Measurements from ENCODE around the gene TMEM91. TPM values are rescaled to one million over a fixed set of nuclear protein-coding genes. Genes with fewer than 3 reads are reported as not detected.
"Not testable (repeated sequence)": the region's sequence is repeated elsewhere in the genome, so short reads cannot be mapped to it uniquely, and the experiment has no call there.

The TMEM91 gene
- polyA plus RNA-seq, 4 donors, result 1.3 to 14.6 (median 5.2) TPM

DNA sequence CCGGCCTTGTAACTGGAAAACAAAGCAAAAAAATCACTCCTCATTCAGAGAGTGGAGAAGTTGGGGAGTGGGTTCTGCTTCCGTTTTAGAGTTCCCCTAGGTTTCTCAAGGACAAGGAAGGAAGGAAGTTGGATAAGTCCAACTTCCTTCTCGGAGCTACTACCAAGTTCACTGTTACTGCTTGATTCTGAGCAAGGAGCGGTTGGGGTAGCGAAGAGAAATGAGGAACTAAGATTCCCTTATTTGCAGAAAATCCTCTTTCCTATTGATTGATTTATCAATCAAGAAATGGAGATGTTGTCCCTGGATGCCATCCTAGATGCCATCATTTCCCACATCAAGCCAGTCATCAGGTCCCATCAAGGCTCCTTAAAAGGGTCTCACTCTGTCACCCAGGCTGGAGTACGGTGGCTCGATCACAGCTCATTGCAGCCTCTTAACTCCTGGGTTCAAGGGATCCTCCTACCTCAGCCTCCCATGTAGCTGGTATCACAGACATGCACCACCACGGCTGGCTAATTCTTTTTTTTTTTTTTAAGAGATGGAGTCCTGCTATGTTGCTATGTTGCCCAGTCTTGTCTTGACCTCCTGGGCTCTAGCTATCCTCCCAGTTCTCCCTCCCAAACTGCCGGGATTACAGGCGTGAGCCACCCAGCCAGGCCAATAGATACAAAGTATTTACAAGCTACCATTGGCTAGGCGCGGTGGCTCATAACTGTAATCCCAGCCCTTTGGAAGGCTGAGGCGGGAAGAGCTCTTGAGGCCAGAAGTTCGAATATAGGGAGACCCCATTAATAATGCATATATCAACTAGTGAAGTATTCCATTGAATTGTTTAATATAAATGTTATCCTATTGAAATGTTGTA lies 11.6 kb upstream of the TMEM91 start:
- Histone ChIP-seq H3K36me3 (ENCODE audit: control insufficient read depth in 3 of 3, insufficient read depth in 2 of 3, low read depth in 1 of 3, low read length in 3 of 3) (peaks cover 0 to 10% (median 0%) of the 10 kb centered on the region in 3 donors), H3K27me3 (ENCODE audit: control insufficient read depth in 3 of 3, insufficient read depth in 3 of 3, low read length in 3 of 3) (no peaks in the 10 kb centered on the region), H3K4me1 (ENCODE audit: control insufficient read depth in 3 of 3, insufficient read depth in 2 of 3, low read depth in 1 of 3, low read length in 2 of 3) (peaks cover 4 to 29% (median 6%) of the 10 kb centered on the region in 3 donors), H3K4me3 (ENCODE audit: low read depth in 1 of 3, low read length in 3 of 3) (peak overlapping the region; percentile 39 to 77 (median 54)), H3K9me3 (ENCODE audit: control insufficient read depth in 2 of 2, insufficient read depth in 1 of 2, low read depth in 1 of 2, low read length in 1 of 2) (no peaks in the 10 kb centered on the region), H3K27ac (ENCODE audit: low read depth in 1 of 3, low read length in 2 of 3) (peak overlapping the region; percentile 84 to 98 (median 97))
- 73 to 76% (median 75%) methylated on average over 14 of the region's 14 CpGs for WGBS, 3 donors
- FAIRE-seq (no peak), DNase-seq (no peak)

DNA sequence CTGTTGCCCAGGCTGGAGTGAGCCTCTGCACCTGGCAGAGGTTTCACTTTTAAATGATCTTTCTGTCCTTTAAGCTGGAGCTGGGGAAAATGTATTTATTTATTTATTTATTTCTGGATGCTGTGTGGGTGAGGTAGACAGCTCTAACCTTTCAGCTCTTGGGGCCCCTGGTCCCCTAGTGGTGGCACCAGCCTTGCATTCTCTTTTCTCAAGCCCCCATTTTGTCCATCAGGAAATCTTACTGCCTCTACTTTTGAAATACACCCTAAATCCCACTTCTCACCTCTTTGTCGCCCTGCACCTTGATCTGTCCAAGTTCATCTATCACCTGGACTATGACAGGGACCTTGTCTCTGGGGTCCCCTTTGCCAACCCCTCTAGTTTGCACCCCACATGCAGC lies 10.2 kb upstream of the TMEM91 start:
- no peak overlapping the region for H3K4me3 ChIP-seq (ENCODE audit: low read depth in 1 of 3, low read length in 3 of 3)
- no peak for FAIRE-seq
- no peak overlapping the region for H3K27ac ChIP-seq (ENCODE audit: low read depth in 1 of 3, low read length in 2 of 3)
- no peaks in the 10 kb centered on the region for H3K27me3 ChIP-seq (ENCODE audit: control insufficient read depth in 3 of 3, insufficient read depth in 3 of 3, low read length in 3 of 3)
- 67 to 100% (median 96%) methylated on average over 1 of the region's 1 CpG for WGBS, 3 donors
- H3K36me3 ChIP-seq (ENCODE audit: control insufficient read depth in 3 of 3, insufficient read depth in 2 of 3, low read depth in 1 of 3, low read length in 3 of 3), result peaks cover 0 to 10% (median 0%) of the 10 kb centered on the region in 3 donors
- DNase-seq, result no peak
- H3K4me1 ChIP-seq (ENCODE audit: control insufficient read depth in 3 of 3, insufficient read depth in 2 of 3, low read depth in 1 of 3, low read length in 2 of 3), result peaks cover 4 to 29% (median 6%) of the 10 kb centered on the region in 3 donors
- H3K9me3 ChIP-seq (ENCODE audit: control insufficient read depth in 2 of 2, insufficient read depth in 1 of 2, low read depth in 1 of 2, low read length in 1 of 2), result no peaks in the 10 kb centered on the region

DNA sequence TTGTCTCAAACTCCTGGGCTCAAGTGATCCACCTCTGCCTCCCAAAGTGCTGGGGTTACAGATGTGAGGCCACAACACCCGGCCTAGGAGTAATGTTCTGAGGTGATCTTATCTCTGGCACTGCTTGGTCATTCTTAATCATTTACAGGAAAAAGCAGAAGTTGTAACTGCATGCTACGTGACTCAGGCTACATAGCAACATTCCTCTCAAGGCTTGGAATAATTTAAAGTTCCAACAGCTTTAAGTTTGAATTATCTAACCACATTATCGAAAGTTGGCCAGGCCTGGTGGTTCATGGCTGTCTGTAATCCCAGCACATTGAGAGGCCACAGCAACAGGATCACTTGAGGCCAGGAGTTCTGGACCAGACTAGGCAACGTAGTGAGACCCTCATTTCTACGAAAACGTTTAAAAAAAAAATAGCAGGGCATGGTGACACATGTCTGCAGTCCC lies 8.5 kb upstream of the TMEM91 start:
- peaks cover 3 to 22% (median 6%) of the 10 kb centered on the region in 3 donors for H3K4me1 ChIP-seq (ENCODE audit: control insufficient read depth in 3 of 3, insufficient read depth in 2 of 3, low read depth in 1 of 3, low read length in 2 of 3)
- H3K27me3 ChIP-seq (ENCODE audit: control insufficient read depth in 3 of 3, insufficient read depth in 3 of 3, low read length in 3 of 3), result no peaks in the 10 kb centered on the region
- FAIRE-seq, result no peak
- DNase-seq, result peak; percentile 53 to 67
- H3K9me3 ChIP-seq (ENCODE audit: control insufficient read depth in 2 of 2, insufficient read depth in 1 of 2, low read depth in 1 of 2, low read length in 1 of 2), result no peaks in the 10 kb centered on the region
- H3K36me3 ChIP-seq (ENCODE audit: control insufficient read depth in 3 of 3, insufficient read depth in 2 of 3, low read depth in 1 of 3, low read length in 3 of 3), result peaks cover 0 to 10% (median 0%) of the 10 kb centered on the region in 3 donors
- no peak overlapping the region for H3K4me3 ChIP-seq (ENCODE audit: low read depth in 1 of 3, low read length in 3 of 3)
- H3K27ac ChIP-seq (ENCODE audit: low read depth in 1 of 3, low read length in 2 of 3), result peak overlapping the region in 2 of 3 donors; percentile 46 to 83
- 26 to 49% (median 33%) methylated on average over 6 of the region's 6 CpGs for WGBS, 3 donors

- no peak overlapping the region for H3K4me3 ChIP-seq (ENCODE audit: low read depth in 1 of 3, low read length in 3 of 3)
- DNase-seq (no peak), FAIRE-seq (no peak)
- peaks cover 2 to 13% (median 8%) of the 10 kb centered on the region in 3 donors for H3K4me1 ChIP-seq (ENCODE audit: control insufficient read depth in 3 of 3, insufficient read depth in 2 of 3, low read depth in 1 of 3, low read length in 2 of 3)
- 96 to 100% (median 96%) methylated on average over 2 of the region's 2 CpGs for WGBS, 3 donors
- H3K9me3 ChIP-seq (ENCODE audit: control insufficient read depth in 2 of 2, insufficient read depth in 1 of 2, low read depth in 1 of 2, low read length in 1 of 2), result no peaks in the 10 kb centered on the region
- no peaks in the 10 kb centered on the region for H3K27me3 ChIP-seq (ENCODE audit: control insufficient read depth in 3 of 3, insufficient read depth in 3 of 3, low read length in 3 of 3)
- peaks cover 0 to 10% (median 0%) of the 10 kb centered on the region in 3 donors for H3K36me3 ChIP-seq (ENCODE audit: control insufficient read depth in 3 of 3, insufficient read depth in 2 of 3, low read depth in 1 of 3, low read length in 3 of 3)
- H3K27ac ChIP-seq (ENCODE audit: low read depth in 1 of 3, low read length in 2 of 3), result no peak overlapping the region
Measured at GRCh38 chr19:41369769-41370168, 6.6 kb upstream of the TMEM91 start.

GRCh38 chr19:41371119-41371518 lies 5.2 kb upstream of the TMEM91 start:
- not testable (repeated sequence) for DNase-seq; FAIRE-seq; H3K27me3 ChIP-seq (ENCODE audit: control insufficient read depth in 3 of 3, insufficient read depth in 3 of 3, low read length in 3 of 3); H3K4me1 ChIP-seq (ENCODE audit: control insufficient read depth in 3 of 3, insufficient read depth in 2 of 3, low read depth in 1 of 3, low read length in 2 of 3); H3K4me3 ChIP-seq (ENCODE audit: low read depth in 1 of 3, low read length in 3 of 3); H3K27ac ChIP-seq (ENCODE audit: low read depth in 1 of 3, low read length in 2 of 3); H3K9me3 ChIP-seq (ENCODE audit: control insufficient read depth in 2 of 2, insufficient read depth in 1 of 2, low read depth in 1 of 2, low read length in 1 of 2)
- H3K36me3 ChIP-seq (ENCODE audit: control insufficient read depth in 3 of 3, insufficient read depth in 2 of 3, low read depth in 1 of 3, low read length in 3 of 3), result peaks cover 0 to 10% (median 0%) of the 10 kb centered on the region in 3 donors
- WGBS, 3 donors, result 91 to 97% (median 91%) methylated on average over 5 of the region's 5 CpGs

DNA sequence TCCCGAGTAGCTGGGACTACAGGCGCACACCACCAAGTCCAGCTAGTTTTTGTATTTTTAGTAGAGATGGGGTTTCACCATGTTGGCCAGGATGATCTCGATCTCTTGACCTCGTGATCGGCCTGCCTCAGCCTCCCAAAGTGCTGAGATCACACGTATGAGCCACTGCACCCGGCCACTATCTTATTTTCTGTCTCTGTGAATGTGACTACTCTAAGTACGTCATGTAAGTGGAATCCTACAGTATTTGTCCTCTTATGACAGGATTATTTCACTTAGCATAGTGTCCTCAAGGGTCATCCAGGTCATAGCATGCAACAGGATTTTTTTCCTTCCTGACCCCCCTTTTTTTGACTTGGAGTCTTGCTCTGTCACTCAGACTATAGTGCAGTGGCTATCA lies 4.8 kb upstream of the TMEM91 start:
- Histone ChIP-seq H3K4me1 (ENCODE audit: control insufficient read depth in 3 of 3, insufficient read depth in 2 of 3, low read depth in 1 of 3, low read length in 2 of 3) (peaks cover 0 to 9% (median 8%) of the 10 kb centered on the region in 3 donors), H3K36me3 (ENCODE audit: control insufficient read depth in 3 of 3, insufficient read depth in 2 of 3, low read depth in 1 of 3, low read length in 3 of 3) (peaks cover 0 to 10% (median 0%) of the 10 kb centered on the region in 3 donors), H3K27ac (ENCODE audit: low read depth in 1 of 3, low read length in 2 of 3) (no peak overlapping the region), H3K9me3 (ENCODE audit: control insufficient read depth in 2 of 2, insufficient read depth in 1 of 2, low read depth in 1 of 2, low read length in 1 of 2) (no peaks in the 10 kb centered on the region), H3K4me3 (ENCODE audit: low read depth in 1 of 3, low read length in 3 of 3) (no peak overlapping the region), H3K27me3 (ENCODE audit: control insufficient read depth in 3 of 3, insufficient read depth in 3 of 3, low read length in 3 of 3) (no peaks in the 10 kb centered on the region)
- 93 to 96% (median 93%) methylated on average over 8 of the region's 8 CpGs for WGBS, 3 donors
- DNase-seq, result no peak
- FAIRE-seq, result no peak

DNA sequence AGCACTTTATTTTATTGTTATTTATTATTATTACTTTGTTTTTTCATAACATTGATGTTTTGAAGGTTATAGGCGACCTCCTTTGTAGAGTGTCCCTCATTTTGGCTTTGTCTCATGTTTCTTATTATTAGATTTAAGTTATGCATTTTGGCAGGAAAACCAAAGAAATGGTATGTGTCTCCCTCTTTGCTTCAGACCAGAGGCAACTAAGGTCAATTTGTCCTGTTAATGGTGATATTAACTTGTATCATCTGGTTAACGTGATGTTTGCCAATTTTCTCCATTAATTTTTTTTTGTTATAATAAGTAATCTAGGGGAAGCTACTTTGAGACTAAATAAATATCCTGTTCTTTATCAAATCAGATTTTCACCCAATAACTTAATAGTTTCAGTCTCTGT lies 3.8 kb upstream of the TMEM91 start:
- 72 to 78% (median 74%) methylated on average over 2 of the region's 2 CpGs for WGBS, 3 donors
- peaks cover 0 to 8% (median 8%) of the 10 kb centered on the region in 3 donors for H3K4me1 ChIP-seq (ENCODE audit: control insufficient read depth in 3 of 3, insufficient read depth in 2 of 3, low read depth in 1 of 3, low read length in 2 of 3)
- DNase-seq, result no peak

GRCh38 chr19:41373993-41374392 lies 2.3 kb upstream of the TMEM91 start:
- peaks cover 0 to 8% (median 0%) of the 10 kb centered on the region in 3 donors for H3K36me3 ChIP-seq (ENCODE audit: control insufficient read depth in 3 of 3, insufficient read depth in 2 of 3, low read depth in 1 of 3, low read length in 3 of 3)
- peak; percentile 49 to 53 for DNase-seq
- no peaks in the 10 kb centered on the region for H3K27me3 ChIP-seq (ENCODE audit: control insufficient read depth in 3 of 3, insufficient read depth in 3 of 3, low read length in 3 of 3)
- H3K4me1 ChIP-seq (ENCODE audit: control insufficient read depth in 3 of 3, insufficient read depth in 2 of 3, low read depth in 1 of 3, low read length in 2 of 3), result peaks cover 0 to 5% (median 0%) of the 10 kb centered on the region in 3 donors
- H3K9me3 ChIP-seq (ENCODE audit: control insufficient read depth in 2 of 2, insufficient read depth in 1 of 2, low read depth in 1 of 2, low read length in 1 of 2), result no peaks in the 10 kb centered on the region
- H3K27ac ChIP-seq (ENCODE audit: low read depth in 1 of 3, low read length in 2 of 3), result no peak overlapping the region
- no peak overlapping the region for H3K4me3 ChIP-seq (ENCODE audit: low read depth in 1 of 3, low read length in 3 of 3)
- WGBS, 3 donors, result 12 to 31% (median 21%) methylated on average over 12 of the region's 12 CpGs
- no peak for FAIRE-seq

More for the DNA sequence above, 3.8 kb upstream of the TMEM91 start:
- H3K4me3 ChIP-seq (ENCODE audit: low read depth in 1 of 3, low read length in 3 of 3), result no peak overlapping the region
- no peaks in the 10 kb centered on the region for H3K27me3 ChIP-seq (ENCODE audit: control insufficient read depth in 3 of 3, insufficient read depth in 3 of 3, low read length in 3 of 3)
- FAIRE-seq, result no peak
- no peaks in the 10 kb centered on the region for H3K9me3 ChIP-seq (ENCODE audit: control insufficient read depth in 2 of 2, insufficient read depth in 1 of 2, low read depth in 1 of 2, low read length in 1 of 2)
- H3K27ac ChIP-seq (ENCODE audit: low read depth in 1 of 3, low read length in 2 of 3), result no peak overlapping the region
- peaks cover 0 to 10% (median 0%) of the 10 kb centered on the region in 3 donors for H3K36me3 ChIP-seq (ENCODE audit: control insufficient read depth in 3 of 3, insufficient read depth in 2 of 3, low read depth in 1 of 3, low read length in 3 of 3)

Data from small intestine (tissue), 7 donors.